MM.1S (cell line): ENCODE results near the gene SLC38A3.

Experiments used
- DNase-seq: peaks from one replicate; pipeline ENCODE4 v3.0.0-alpha.2; 2015
- H2AFZ ChIP-seq: fragments of 300-600 bp; sonication (generic); 2 replicates; pipeline ENCODE4 v1.6.0; 2016; ENCODE audit warnings: antibody characterized with exemption, low read length
- H3F3A ChIP-seq: fragments of 300-600 bp; sonication (generic); 2 replicates; pipeline ENCODE4 v1.6.1; 2016; ENCODE audit warnings: mild to moderate bottlenecking, antibody characterized with exemption, low read length, moderate library complexity, mixed read lengths; ENCODE audit not compliant: insufficient read depth
- H3K27ac ChIP-seq: fragments of 300-600 bp; sonication (generic); 2 replicates; pipeline ENCODE4 v1.5.1; 2016; ENCODE audit warnings: mild to moderate bottlenecking, low read length
- H3K27me3 ChIP-seq: fragments of 300-600 bp; sonication (generic); replicated peaks from 2 replicates; pipeline ENCODE4 v1.6.0; 2016; ENCODE audit warnings: low read length; ENCODE audit not compliant: insufficient read depth
- H3K36me3 ChIP-seq: fragments of 300-600 bp; sonication (generic); replicated peaks from 2 replicates; pipeline ENCODE4 v1.6.1; 2016; ENCODE audit warnings: mild to moderate bottlenecking, low read length, mixed read lengths; ENCODE audit not compliant: insufficient read depth
- H3K4me1 ChIP-seq: fragments of 300-600 bp; sonication (generic); 2 replicates; pipeline ENCODE4 v1.6.1; 2016; ENCODE audit warnings: low read length, mixed read lengths
- H3K4me2 ChIP-seq: fragments of 300-600 bp; sonication (generic); 2 replicates; pipeline ENCODE4 v1.6.0; 2016; ENCODE audit warnings: low read depth, low read length
- H3K4me3 ChIP-seq: fragments of 300-600 bp; sonication (generic); 2 replicates; pipeline ENCODE4 v1.5.1; 2016; ENCODE audit warnings: low read length, mixed read lengths
- H3K79me2 ChIP-seq: fragments of 300-600 bp; sonication (generic); 2 replicates; pipeline ENCODE4 v1.6.1; 2016; ENCODE audit warnings: mixed run types, low read length, mixed read lengths
- H3K9ac ChIP-seq: fragments of 300-600 bp; sonication (generic); 2 replicates; pipeline ENCODE4 v1.6.1; 2016; ENCODE audit warnings: low read length, mixed read lengths
- H3K9me2 ChIP-seq: fragments of 300-600 bp; sonication (generic); replicated peaks from 2 replicates; pipeline ENCODE4 v1.6.1; 2016; ENCODE audit warnings: mild to moderate bottlenecking, low read length, mixed read lengths; ENCODE audit not compliant: insufficient read depth
- H3K9me3 ChIP-seq: fragments of 300-600 bp; sonication (generic); replicated peaks from 2 replicates; pipeline ENCODE4 v1.6.1; 2016; ENCODE audit warnings: mild to moderate bottlenecking, low read length, mixed read lengths; ENCODE audit not compliant: insufficient read depth
- H4K20me1 ChIP-seq: fragments of 300-600 bp; sonication (generic); 2 replicates; pipeline ENCODE4 v1.6.1; 2016; ENCODE audit warnings: mild to moderate bottlenecking, low read length, moderate library complexity, mixed read lengths; ENCODE audit not compliant: insufficient read depth
- CTCF ChIP-seq: fragments of 300-600 bp; sonication (generic); IDR thresholded peaks from 2 replicates; pipeline ENCODE4 v1.5.1; 2016; ENCODE audit warnings: antibody characterized with exemption, low read length, mixed read lengths
- EZH2 ChIP-seq: fragments of 300-600 bp; sonication (generic); optimal IDR thresholded peaks from 2 replicates; pipeline ENCODE3; 2017; ENCODE audit warnings: low read depth, mild to moderate bottlenecking, antibody characterized with exemption, low read length, mixed read lengths
- EZH2phosphoT487 ChIP-seq: fragments of 300-600 bp; sonication (generic); IDR thresholded peaks from 2 replicates; pipeline ENCODE4 v1.6.1; 2018; ENCODE audit warnings: antibody characterized with exemption, low read length

The SLC38A3 gene

DNA sequence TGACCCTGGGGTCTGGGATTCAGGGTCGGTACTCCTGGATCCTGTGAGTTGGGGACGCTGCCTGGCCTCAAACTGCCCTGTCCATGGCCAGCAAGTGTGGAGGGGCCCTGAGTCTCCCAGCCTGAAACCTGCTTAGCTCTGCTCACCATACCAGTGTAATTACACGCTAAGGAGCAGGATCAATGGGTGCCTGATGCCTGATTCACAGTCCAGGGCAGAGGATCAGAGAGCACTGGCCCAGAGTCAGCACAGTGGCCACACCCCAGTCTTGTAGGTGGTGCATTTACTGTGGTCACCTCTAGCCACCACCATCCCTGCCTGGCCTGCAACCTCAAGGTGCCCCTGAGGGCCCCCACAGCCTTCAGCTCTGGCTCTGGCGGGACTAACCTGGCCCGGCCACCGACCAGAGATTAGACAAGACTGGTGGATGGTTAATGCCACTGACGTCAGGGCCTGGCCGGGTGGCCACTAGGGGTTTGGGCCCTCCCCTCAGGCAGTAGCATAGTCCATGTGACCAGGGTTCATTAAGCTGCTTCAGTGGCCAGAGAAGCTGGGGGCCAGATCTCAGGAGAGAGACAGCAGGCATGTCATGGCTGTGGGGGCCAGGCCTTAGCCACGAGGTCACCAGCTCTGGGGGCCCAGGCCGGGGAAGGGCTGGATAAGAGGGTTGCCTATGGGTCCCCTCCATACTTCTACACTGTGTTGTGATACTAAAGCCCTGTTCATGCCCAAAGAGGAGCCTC lies 3.3 kb upstream of the SLC38A3 start:
- peaks cover 87% of the 10 kb centered on the region for H3K27me3 ChIP-seq
- no peaks in the 10 kb centered on the region for H3K9me3 ChIP-seq
- H3K9ac ChIP-seq: no peak overlapping the region
- no peak overlapping the region for H3K4me3 ChIP-seq
- no peak overlapping the region for H3K27ac ChIP-seq
- H3F3A ChIP-seq: no peaks in the 10 kb centered on the region
- H4K20me1 ChIP-seq: no peaks in the 10 kb centered on the region; the same call in 1 of the 2 replicates
- no peaks in the 10 kb centered on the region for H3K4me1 ChIP-seq
- no peaks in the 10 kb centered on the region for H3K9me2 ChIP-seq
- no peak overlapping the region for H2AFZ ChIP-seq
- no peaks in the 10 kb centered on the region for H3K79me2 ChIP-seq
- TF ChIP-seq EZH2 (no peak), EZH2phosphoT487 (no peak), CTCF (no peak)
- no peak overlapping the region for H3K4me2 ChIP-seq
- no peaks in the 10 kb centered on the region for H3K36me3 ChIP-seq
- DNase-seq: no peak

DNA sequence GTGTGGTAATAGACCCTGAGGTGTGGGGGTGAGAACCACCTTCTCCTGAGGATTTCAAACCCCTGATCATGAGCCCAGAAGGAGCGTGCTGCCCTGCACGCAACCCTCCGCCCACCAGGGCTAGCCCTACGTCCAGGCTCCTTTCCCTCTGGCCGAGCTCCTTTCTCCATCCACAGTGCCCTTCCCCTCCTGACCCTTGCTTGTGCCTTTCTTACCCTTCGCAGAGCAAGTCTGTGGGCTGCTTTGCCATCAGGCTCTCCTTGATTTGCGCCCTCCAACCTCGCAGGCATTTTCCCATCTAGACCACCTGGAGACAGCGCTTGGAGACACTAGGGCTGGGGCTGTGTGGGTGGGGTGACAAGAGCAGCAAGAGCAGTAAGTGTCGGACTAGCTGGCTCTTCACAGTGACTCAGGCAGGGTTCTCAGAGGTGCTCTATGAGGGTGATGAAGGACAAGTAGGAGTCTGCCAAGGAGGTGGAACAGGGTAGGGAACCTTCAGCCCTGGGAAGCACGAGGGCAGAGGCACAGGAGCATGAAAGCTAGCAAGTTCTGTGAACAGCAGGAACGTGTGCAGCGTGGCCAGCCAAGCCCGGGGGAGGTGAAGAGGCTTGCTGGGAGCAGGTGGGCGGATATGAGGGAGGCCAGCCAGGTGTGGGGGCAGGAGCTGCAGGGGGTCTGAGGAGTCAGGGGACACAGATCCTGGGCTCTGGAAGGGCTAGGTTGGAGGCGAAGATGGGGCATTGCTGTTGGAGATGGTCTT lies 2.5 kb upstream of the SLC38A3 start:
- H3K27me3 ChIP-seq: peaks cover 86% of the 10 kb centered on the region
- no peak overlapping the region for H3K9ac ChIP-seq
- TF ChIP-seq EZH2 (no peak), CTCF (no peak), EZH2phosphoT487 (no peak)

DNA sequence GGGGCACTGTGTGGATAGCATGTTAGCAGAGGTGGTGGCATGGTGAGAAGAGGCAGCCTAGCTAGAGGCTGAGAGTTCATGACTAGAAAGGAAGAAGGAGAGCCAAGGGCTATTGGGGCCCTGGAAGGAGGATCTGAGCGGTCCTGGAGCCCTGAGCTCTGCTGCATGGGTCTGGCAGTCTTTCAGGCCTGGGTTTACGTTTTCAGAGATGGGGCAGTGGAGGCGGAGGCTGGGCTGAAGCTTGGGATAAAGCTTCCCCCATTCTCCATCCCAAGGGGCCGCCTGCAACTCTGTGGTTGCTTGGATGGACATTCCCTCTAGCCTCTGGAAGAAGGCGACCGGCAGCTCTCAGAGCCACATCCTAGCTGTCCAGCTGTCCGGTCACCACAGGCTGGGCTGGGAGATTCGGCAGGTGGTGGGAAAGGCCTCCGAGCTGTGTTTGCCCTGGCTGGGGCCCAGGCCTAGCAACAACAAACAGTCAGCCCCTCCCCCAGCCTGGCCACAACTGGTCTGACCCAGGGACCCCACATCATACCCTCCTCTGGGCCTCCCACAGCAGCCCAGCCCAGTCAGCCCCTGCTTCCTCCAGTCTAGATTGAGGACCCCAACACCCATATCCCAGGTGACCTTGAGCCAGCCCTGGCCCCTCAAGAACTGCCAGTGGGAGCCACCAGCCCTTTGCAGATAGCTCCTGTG lies 1.8 kb upstream of the SLC38A3 start:
- no peaks in the 10 kb centered on the region for H3K9me2 ChIP-seq
- no peaks in the 10 kb centered on the region for H3K9me3 ChIP-seq
- H3K27me3 ChIP-seq: peaks cover 89% of the 10 kb centered on the region
- no peaks in the 10 kb centered on the region for H3K79me2 ChIP-seq
- H4K20me1 ChIP-seq: no peaks in the 10 kb centered on the region; the same call in 1 of the 2 replicates
- no peak overlapping the region for H3K27ac ChIP-seq
- no peaks in the 10 kb centered on the region for H3K36me3 ChIP-seq
- no peak overlapping the region for H3K9ac ChIP-seq
- no peak overlapping the region for H3K4me2 ChIP-seq
- TF ChIP-seq EZH2: no peak
- TF ChIP-seq CTCF: no peak
- no peak for TF ChIP-seq EZH2phosphoT487
- H3K4me3 ChIP-seq: no peak overlapping the region
- no peaks in the 10 kb centered on the region for H3F3A ChIP-seq
- no peak overlapping the region for H2AFZ ChIP-seq
- no peaks in the 10 kb centered on the region for H3K4me1 ChIP-seq
- DNase-seq: no peak

More for the DNA sequence above, 2.5 kb upstream of the SLC38A3 start:
- Histone ChIP-seq H3K27ac (no peak overlapping the region), H3K4me2 (no peak overlapping the region), H3F3A (no peaks in the 10 kb centered on the region), H3K9me3 (no peaks in the 10 kb centered on the region), H3K9me2 (no peaks in the 10 kb centered on the region), H3K4me1 (no peaks in the 10 kb centered on the region), H4K20me1 (no peaks in the 10 kb centered on the region; the same call in 1 of the 2 replicates), H3K36me3 (no peaks in the 10 kb centered on the region), H3K79me2 (no peaks in the 10 kb centered on the region), H2AFZ (no peak overlapping the region), H3K4me3 (no peak overlapping the region)
- DNase-seq: no peak
